ENCODE measurements around the gene PRUNE2. TPM values are rescaled to one million over a fixed set of nuclear protein-coding genes. Genes with fewer than 3 reads are reported as not detected.
A peak's percentile ranks its signal among the peaks of the same experiment; 100 is the strongest.

Gene PRUNE2
- total and polyA plus RNA-seq, 9 of the 15 experiments (the other 6 are each of a cell fraction or from before 2014, with no cell fraction given): 0.05 to 0.45 (median 0.18) TPM; not detected in 1

GRCh38 chr9:76667521-76667957 is 238.4 kb downstream of the PRUNE2 start (continued):
- TF ChIP-seq CBX8 (IDR thresholded peaks at IDR 0.05; ENCODE audit: borderline replicate concordance, extremely low read depth, low read depth, low read length, poor library complexity, severe bottlenecking): no peak
- TF ChIP-seq CCNT2 (IDR thresholded peaks at IDR 0.05; ENCODE audit: borderline replicate concordance, extremely low read depth, insufficient read length, low read depth, low read length): peak; percentile 31
- TF ChIP-seq TAF7 (tag; IDR thresholded peaks at IDR 0.05): no peak
- TF ChIP-seq GMEB1 (CRISPR knock-in tag; IDR thresholded peaks at IDR 0.05): no peak
- TF ChIP-seq PURB (CRISPR knock-in tag; IDR thresholded peaks at IDR 0.05; ENCODE audit: low read depth): no peak
- peak; percentile 82 for TF ChIP-seq TEAD4 (IDR thresholded peaks at IDR 0.05; ENCODE audit: low read length)
- no peak for TF ChIP-seq TEAD4 (CRISPR knock-in tag; IDR thresholded peaks at IDR 0.05; ENCODE audit: borderline replicate concordance)
- TF ChIP-seq TOE1 (IDR thresholded peaks at IDR 0.05; ENCODE audit: borderline replicate concordance): no peak
- no peak for TF ChIP-seq TOE1 (CRISPR knock-in tag; IDR thresholded peaks at IDR 0.05; ENCODE audit: borderline replicate concordance, low read depth)
- no peak for TF ChIP-seq SRSF9 (IDR thresholded peaks at IDR 0.05; ENCODE audit: borderline replicate concordance, low read depth, low read length)
- TF ChIP-seq CBX1 (IDR thresholded peaks at IDR 0.05; ENCODE audit: low read depth): no peak
- no peak for TF ChIP-seq HDGF (IDR thresholded peaks at IDR 0.05)
- peak; percentile 79 for TF ChIP-seq ARID1B (IDR thresholded peaks at IDR 0.05)
- peak; percentile 53; the same call in 1 of the 2 replicates for TF ChIP-seq ZNF589 (CRISPR knock-in tag; IDR thresholded peaks at IDR 0.05; ENCODE audit: low read depth)
- TF ChIP-seq MEIS2 (IDR thresholded peaks at IDR 0.05; ENCODE audit: partially characterized antibody): no peak
- TF ChIP-seq PCBP1 (IDR thresholded peaks at IDR 0.05; ENCODE audit: low read depth, low read length, poor library complexity, severe bottlenecking): no peak
- no peak for TF ChIP-seq CGGBP1 (CRISPR knock-in tag; IDR thresholded peaks at IDR 0.05)
- no peak for TF ChIP-seq RFX5 (IDR thresholded peaks at IDR 0.05; ENCODE audit: low read depth, low read length)
- TF ChIP-seq, protein P1, sequence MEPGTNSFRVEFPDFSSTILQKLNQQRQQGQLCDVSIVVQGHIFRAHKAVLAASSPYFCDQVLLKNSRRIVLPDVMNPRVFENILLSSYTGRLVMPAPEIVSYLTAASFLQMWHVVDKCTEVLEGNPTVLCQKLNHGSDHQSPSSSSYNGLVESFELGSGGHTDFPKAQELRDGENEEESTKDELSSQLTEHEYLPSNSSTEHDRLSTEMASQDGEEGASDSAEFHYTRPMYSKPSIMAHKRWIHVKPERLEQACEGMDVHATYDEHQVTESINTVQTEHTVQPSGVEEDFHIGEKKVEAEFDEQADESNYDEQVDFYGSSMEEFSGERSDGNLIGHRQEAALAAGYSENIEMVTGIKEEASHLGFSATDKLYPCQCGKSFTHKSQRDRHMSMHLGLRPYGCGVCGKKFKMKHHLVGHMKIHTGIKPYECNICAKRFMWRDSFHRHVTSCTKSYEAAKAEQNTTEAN (CRISPR knock-in tag; IDR thresholded peaks at IDR 0.05): no peak
- TF ChIP-seq RB1 (IDR thresholded peaks at IDR 0.05; ENCODE audit: low read depth): no peak
- TF ChIP-seq POLR2B (IDR thresholded peaks at IDR 0.05; ENCODE audit: low read depth, partially characterized antibody): no peak
- TF ChIP-seq HMGN3 (IDR thresholded peaks at IDR 0.05; ENCODE audit: borderline replicate concordance, extremely low read depth, insufficient read length, low read depth, low read length): no peak
- TF ChIP-seq ZC3H8 (IDR thresholded peaks at IDR 0.05): no peak
- peak; percentile 45; the same call in 1 of the 2 replicates for TF ChIP-seq MTA2 (IDR thresholded peaks at IDR 0.05; ENCODE audit: low read depth)
- TF ChIP-seq, protein P2, sequence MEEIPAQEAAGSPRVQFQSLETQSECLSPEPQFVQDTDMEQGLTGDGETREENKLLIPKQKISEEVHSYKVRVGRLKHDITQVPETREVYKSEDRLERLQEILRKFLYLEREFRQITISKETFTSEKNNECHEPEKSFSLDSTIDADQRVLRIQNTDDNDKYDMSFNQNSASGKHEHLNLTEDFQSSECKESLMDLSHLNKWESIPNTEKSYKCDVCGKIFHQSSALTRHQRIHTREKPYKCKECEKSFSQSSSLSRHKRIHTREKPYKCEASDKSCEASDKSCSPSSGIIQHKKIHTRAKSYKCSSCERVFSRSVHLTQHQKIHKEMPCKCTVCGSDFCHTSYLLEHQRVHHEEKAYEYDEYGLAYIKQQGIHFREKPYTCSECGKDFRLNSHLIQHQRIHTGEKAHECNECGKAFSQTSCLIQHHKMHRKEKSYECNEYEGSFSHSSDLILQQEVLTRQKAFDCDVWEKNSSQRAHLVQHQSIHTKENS (CRISPR knock-in tag; IDR thresholded peaks at IDR 0.05): no peak
- TF ChIP-seq HNRNPLL (IDR thresholded peaks at IDR 0.05; ENCODE audit: low read depth, low read length, poor library complexity, severe bottlenecking): no peak

Measured in K562 (cell line).